AG09319 (cell line): ENCODE results near the gene KCNC3.

ENCODE experiments used
- DNase-seq: peaks from one replicate; pipeline ENCODE4 v3.0.0-alpha.2; 2010; ENCODE audit warnings: low read depth; ENCODE audit errors: extremely low read depth
- CTCF ChIP-seq: IDR thresholded peaks from 2 replicates; pipeline ENCODE4 v1.5.1; 2011; ENCODE audit warnings: low read depth, mild to moderate bottlenecking, inconsistent platforms, low read length, moderate library complexity

KCNC3 gene

GRCh38 chr19:50264483-50265186 lies 64.5 kb downstream of the KCNC3 start:
- no peak for TF ChIP-seq CTCF
- no peak for DNase-seq

- no peak for TF ChIP-seq CTCF
- DNase-seq, result no peak
Observed at GRCh38 chr19:50263176-50263575, 66.0 kb downstream of the KCNC3 start.
